BJ (cell line): ENCODE data around the gene DIS3L2. TPM values are rescaled to one million over a fixed set of nuclear protein-coding genes. Genes with fewer than 3 reads are reported as not detected.
"Not testable (repeated sequence)": the region's sequence is repeated elsewhere in the genome, so short reads cannot be mapped to it uniquely, and the experiment has no call there.

Source experiments
- CTCF ChIA-PET: fragments of 350-600 bp; formaldehyde crosslinking; extraction: SDS; loops from one replicate; lab custom pipeline; 2021; ENCODE audit warnings: antibody characterized with exemption, inconsistent platforms; lab: Yijun Ruan, JAX
- POLR2A ChIA-PET: fragments of 300-600 bp; sonication (Branson Sonifier 250); formaldehyde crosslinking; extraction: SDS; loops from one replicate; lab custom pipeline; 2021; ENCODE audit warnings: antibody characterized with exemption; lab: Charles Lee
- DNase-seq: peaks from one replicate; pipeline ENCODE4 v3.0.0-alpha.2; 2011; ENCODE audit warnings: low read depth
- H3K27me3 ChIP-seq: 2 replicates; pipeline ENCODE4 v1.6.0; 2011; ENCODE audit warnings: low read length; ENCODE audit not compliant: control insufficient read depth, insufficient read depth
- H3K36me3 ChIP-seq: 2 replicates; pipeline ENCODE4 v1.5.1; 2011; ENCODE audit warnings: low read length; ENCODE audit not compliant: control insufficient read depth, insufficient read depth
- H3K4me3 ChIP-seq: 2 replicates; pipeline ENCODE4 v1.5.1; 2011; ENCODE audit warnings: low read depth, mild to moderate bottlenecking, control low read depth, low read length
- CTCF ChIP-seq: IDR thresholded peaks from 2 replicates; pipeline ENCODE4 v1.5.1; 2011; ENCODE audit warnings: low read depth, mild to moderate bottlenecking, control low read depth, inconsistent platforms, low read length, moderate library complexity; ENCODE audit not compliant: insufficient read depth
- polyA plus RNA-seq: library from polyadenylated mRNA; depleted of rRNA; stranded (reverse); fragments of >200 nt; gene quantifications from 2 replicates; pipeline ENCODE4 v1.2.3, GENCODE V29; 2011

The DIS3L2 gene
- polyA plus RNA-seq, 1 experiment = 12.4 TPM

- POLR2A ChIA-PET = no interaction called here
- Histone ChIP-seq H3K4me3 (no peak overlapping the region), H3K36me3 (no peaks in the 10 kb centered on the region), H3K27me3 (no peaks in the 10 kb centered on the region)
- no peak for DNase-seq
- CTCF ChIA-PET = interaction anchor here (11.7 kb wide), 1 partner anchor 405 kb away, joined by 186 read pairs; the partner anchor contains the start of gene NPPC
- TF ChIP-seq CTCF = no peak
Observed at GRCh38 chr2:232330068-232330999, 368.8 kb downstream of the DIS3L2 start.

GRCh38 chr2:232331061-232331460 is 369.5 kb downstream of the DIS3L2 start:
- CTCF ChIA-PET = interaction anchor here (11.7 kb wide), 1 partner anchor 406 kb away, joined by 186 read pairs; the partner anchor contains the start of gene NPPC
- H3K27me3 ChIP-seq, H3K4me3 ChIP-seq, H3K36me3 ChIP-seq, DNase-seq, POLR2A ChIA-PET: not testable (repeated sequence)

- H3K27me3 ChIP-seq, H3K36me3 ChIP-seq, DNase-seq, H3K4me3 ChIP-seq, POLR2A ChIA-PET: not testable (repeated sequence)
- CTCF ChIA-PET = interaction anchor here (11.7 kb wide), 1 partner anchor 407 kb away, joined by 186 read pairs; the partner anchor contains the start of gene NPPC
Observed at GRCh38 chr2:232331641-232332040, 370.1 kb downstream of the DIS3L2 start.

GRCh38 chr2:232332244-232332939 is 370.9 kb downstream of the DIS3L2 start:
- DNase-seq, H3K36me3 ChIP-seq, POLR2A ChIA-PET, H3K4me3 ChIP-seq, H3K27me3 ChIP-seq: not testable (repeated sequence)
- CTCF ChIA-PET = interaction anchor here (2.7 kb wide), 1 partner anchor 407 kb away, joined by 8 read pairs; the partner anchor contains the start of gene NPPC

GRCh38 chr2:232332940-232333259 is 371.4 kb downstream of the DIS3L2 start:
- TF ChIP-seq CTCF = no peak
- POLR2A ChIA-PET = no interaction called here
- Histone ChIP-seq H3K36me3 (no peaks in the 10 kb centered on the region), H3K4me3 (no peak overlapping the region), H3K27me3 (no peaks in the 10 kb centered on the region)
- DNase-seq = no peak
- CTCF ChIA-PET = interaction anchor here (2.7 kb wide), 1 partner anchor 408 kb away, joined by 8 read pairs; the partner anchor contains the start of gene NPPC

- ChIA-PET CTCF (interaction anchor here (2.7 kb wide), 1 partner anchor 408 kb away, joined by 8 read pairs; the partner anchor contains the start of gene NPPC), POLR2A (no interaction called here)
- Histone ChIP-seq H3K27me3 (no peaks in the 10 kb centered on the region), H3K36me3 (no peaks in the 10 kb centered on the region), H3K4me3 (no peak overlapping the region)
- no peak for DNase-seq
- peak; percentile 57 for TF ChIP-seq CTCF
Observed at GRCh38 chr2:232333361-232334135, 372.0 kb downstream of the DIS3L2 start.

GRCh38 chr2:232334136-232334884 is 372.8 kb downstream of the DIS3L2 start:
- DNase-seq, H3K27me3 ChIP-seq, H3K4me3 ChIP-seq, POLR2A ChIA-PET, H3K36me3 ChIP-seq: not testable (repeated sequence)
- CTCF ChIA-PET = interaction anchor here (2.7 kb wide), 1 partner anchor 409 kb away, joined by 8 read pairs; the partner anchor contains the start of gene NPPC

- DNase-seq, H3K4me3 ChIP-seq, POLR2A ChIA-PET, H3K27me3 ChIP-seq, H3K36me3 ChIP-seq: not testable (repeated sequence)
- CTCF ChIA-PET = interaction anchor here (1.1 to 3.2 kb wide), 7 partner anchors 9 to 410 kb away, joined by 3 to 14 read pairs (median 8); partner anchors contain the start of gene NPPC
Observed at GRCh38 chr2:232334885-232335205, 373.3 kb downstream of the DIS3L2 start.
